ENCODE measurements around the gene EVC2. TPM values are rescaled to one million over a fixed set of nuclear protein-coding genes. Genes with fewer than 3 reads are reported as not detected.

EVC2 gene
- total RNA-seq, 1 experiment from 2014 or later = 3.2 TPM

DNA sequence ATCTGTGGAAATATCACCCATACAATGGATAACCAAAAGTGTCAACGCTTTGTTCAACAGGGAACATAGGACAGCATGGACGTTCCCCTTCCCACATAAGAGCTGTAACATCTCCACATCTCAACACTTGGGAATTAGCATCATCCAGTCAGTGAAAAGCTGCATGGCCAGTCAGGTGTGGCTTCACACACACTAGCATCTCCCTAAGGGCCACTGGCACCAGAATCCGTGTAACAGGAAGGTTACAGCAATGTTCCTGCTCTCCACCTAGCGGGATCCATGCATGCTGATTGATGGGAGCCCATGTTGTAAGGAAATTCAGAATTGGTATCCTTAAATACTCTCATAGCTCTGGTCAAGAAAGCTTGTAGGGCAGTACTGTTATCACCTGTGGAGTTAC is 78.8 kb downstream of the EVC2 start:
- Histone ChIP-seq H3K36me3 (ENCODE audit: low read depth, low read length) (no peaks in the 10 kb centered on the region), H4K20me1 (ENCODE audit: low read length) (no peaks in the 10 kb centered on the region), H3K9me2 (replicated peaks; ENCODE audit: low read length) (no peaks in the 10 kb centered on the region), H3K9me3 (ENCODE audit: low read length) (no peaks in the 10 kb centered on the region), H2AFZ (ENCODE audit: low read length) (no peak overlapping the region), H3F3A (ENCODE audit: low read length, unreplicated experiment) (no peaks in the 10 kb centered on the region), H3K9ac (ENCODE audit: low read length) (no peak overlapping the region), H3K79me2 (ENCODE audit: low read length) (no peaks in the 10 kb centered on the region), H3K27me3 (ENCODE audit: low read length) (no peaks in the 10 kb centered on the region), H3K4me1 (ENCODE audit: insufficient read depth, low read length) (peaks cover 8% of the 10 kb centered on the region), H3K27ac (ENCODE audit: low read length) (no peak overlapping the region), H3K4me2 (ENCODE audit: low read length) (no peak overlapping the region), H3K4me3 (ENCODE audit: low read length) (no peak overlapping the region)
- no peak for ATAC-seq
- intact Hi-C loops (cut with micrococcal nuclease) = no loop called here
- BruUV-seq (replicated peaks) = no TSS peak
- DNase-seq = no peak
- CTCF ChIA-PET = no interaction called here
- POLR2A ChIA-PET (ENCODE audit: unreplicated experiment) = no interaction called here
- no peak for TF ChIP-seq EZH2 (IDR thresholded peaks at IDR 0.05; ENCODE audit: low read length, unreplicated experiment)
- TF ChIP-seq, protein P1, sequence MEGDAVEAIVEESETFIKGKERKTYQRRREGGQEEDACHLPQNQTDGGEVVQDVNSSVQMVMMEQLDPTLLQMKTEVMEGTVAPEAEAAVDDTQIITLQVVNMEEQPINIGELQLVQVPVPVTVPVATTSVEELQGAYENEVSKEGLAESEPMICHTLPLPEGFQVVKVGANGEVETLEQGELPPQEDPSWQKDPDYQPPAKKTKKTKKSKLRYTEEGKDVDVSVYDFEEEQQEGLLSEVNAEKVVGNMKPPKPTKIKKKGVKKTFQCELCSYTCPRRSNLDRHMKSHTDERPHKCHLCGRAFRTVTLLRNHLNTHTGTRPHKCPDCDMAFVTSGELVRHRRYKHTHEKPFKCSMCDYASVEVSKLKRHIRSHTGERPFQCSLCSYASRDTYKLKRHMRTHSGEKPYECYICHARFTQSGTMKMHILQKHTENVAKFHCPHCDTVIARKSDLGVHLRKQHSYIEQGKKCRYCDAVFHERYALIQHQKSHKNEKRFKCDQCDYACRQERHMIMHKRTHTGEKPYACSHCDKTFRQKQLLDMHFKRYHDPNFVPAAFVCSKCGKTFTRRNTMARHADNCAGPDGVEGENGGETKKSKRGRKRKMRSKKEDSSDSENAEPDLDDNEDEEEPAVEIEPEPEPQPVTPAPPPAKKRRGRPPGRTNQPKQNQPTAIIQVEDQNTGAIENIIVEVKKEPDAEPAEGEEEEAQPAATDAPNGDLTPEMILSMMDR (conservative IDR thresholded peaks at IDR 0.05; ENCODE audit: low read depth, low read length) = no peak
- no peak for TF ChIP-seq EZH2phosphoT487 (IDR thresholded peaks at IDR 0.05; ENCODE audit: borderline replicate concordance, low read length)

DNA sequence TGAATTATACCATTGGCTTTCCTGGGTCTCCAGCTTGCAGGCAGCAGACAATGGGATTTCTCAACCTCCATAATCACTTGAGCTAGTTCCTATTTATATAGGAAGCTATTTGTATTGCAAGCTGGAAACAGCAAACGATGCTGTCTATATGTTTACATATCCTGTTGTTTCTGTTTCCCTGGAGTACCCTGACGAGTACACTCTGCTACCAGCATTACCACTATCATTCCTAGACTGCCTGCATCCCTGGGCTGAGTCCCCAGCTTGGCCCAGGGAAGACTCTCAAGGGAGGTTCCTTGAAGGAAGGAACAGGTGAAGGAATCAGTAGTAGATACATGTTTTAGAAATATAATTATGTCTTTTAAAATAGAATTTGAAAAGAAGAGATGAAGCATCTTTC is 81.4 kb downstream of the EVC2 start:
- ChIA-PET POLR2A (ENCODE audit: unreplicated experiment) (no interaction called here), CTCF (no interaction called here)
- H3K27ac ChIP-seq (ENCODE audit: low read length) = no peak overlapping the region
- H3K9me3 ChIP-seq (ENCODE audit: low read length) = no peaks in the 10 kb centered on the region
- H3F3A ChIP-seq (ENCODE audit: low read length, unreplicated experiment) = no peaks in the 10 kb centered on the region
- no peaks in the 10 kb centered on the region for H3K27me3 ChIP-seq (ENCODE audit: low read length)
- TF ChIP-seq EZH2phosphoT487 (IDR thresholded peaks at IDR 0.05; ENCODE audit: borderline replicate concordance, low read length) (no peak), EZH2 (IDR thresholded peaks at IDR 0.05; ENCODE audit: low read length, unreplicated experiment) (no peak)
- TF ChIP-seq, protein P1 (conservative IDR thresholded peaks at IDR 0.05; ENCODE audit: low read depth, low read length) = no peak
- H3K4me3 ChIP-seq (ENCODE audit: low read length) = no peak overlapping the region
- no peaks in the 10 kb centered on the region for H3K79me2 ChIP-seq (ENCODE audit: low read length)
- DNase-seq (no peak), ATAC-seq (no peak)
- no peaks in the 10 kb centered on the region for H3K4me1 ChIP-seq (ENCODE audit: insufficient read depth, low read length)
- no peaks in the 10 kb centered on the region for H3K9me2 ChIP-seq (replicated peaks; ENCODE audit: low read length)
- BruUV-seq (replicated peaks) = no TSS peak
- no peaks in the 10 kb centered on the region for H4K20me1 ChIP-seq (ENCODE audit: low read length)
- no peak overlapping the region for H2AFZ ChIP-seq (ENCODE audit: low read length)
- no peak overlapping the region for H3K4me2 ChIP-seq (ENCODE audit: low read length)
- intact Hi-C loops (cut with micrococcal nuclease) = no loop called here
- no peak overlapping the region for H3K9ac ChIP-seq (ENCODE audit: low read length)
- no peaks in the 10 kb centered on the region for H3K36me3 ChIP-seq (ENCODE audit: low read depth, low read length)

DNA sequence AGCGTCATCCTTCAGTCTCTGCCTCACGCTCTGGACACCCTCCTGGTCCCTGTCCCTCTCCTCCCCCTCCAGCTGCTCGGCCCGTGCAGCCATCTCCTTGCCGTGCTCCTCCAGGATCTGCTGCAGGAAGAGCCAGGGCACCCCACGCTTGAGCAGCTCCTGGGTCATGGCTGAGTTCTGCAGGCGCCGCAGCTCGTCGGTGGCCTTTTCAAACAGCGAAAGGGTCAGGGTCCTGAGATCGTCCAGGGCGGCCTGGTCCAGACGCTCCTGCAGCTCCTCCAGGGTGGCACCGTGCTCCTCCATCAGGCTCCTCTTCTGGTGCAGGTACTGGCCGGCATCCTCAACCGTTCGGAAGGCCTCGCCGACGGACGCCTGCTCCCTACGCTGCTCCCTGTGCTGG is 85.8 kb downstream of the EVC2 start:
- no peaks in the 10 kb centered on the region for H3K36me3 ChIP-seq (ENCODE audit: low read depth, low read length)
- no peaks in the 10 kb centered on the region for H3K79me2 ChIP-seq (ENCODE audit: low read length)
- no peak overlapping the region for H3K4me3 ChIP-seq (ENCODE audit: low read length)
- no peak overlapping the region for H3K27ac ChIP-seq (ENCODE audit: low read length)
- no peaks in the 10 kb centered on the region for H3K9me3 ChIP-seq (ENCODE audit: low read length)
- H3K27me3 ChIP-seq (ENCODE audit: low read length) = no peaks in the 10 kb centered on the region
- CTCF ChIA-PET = no interaction called here
- no peak for TF ChIP-seq EZH2phosphoT487 (IDR thresholded peaks at IDR 0.05; ENCODE audit: borderline replicate concordance, low read length)
- ATAC-seq = no peak
- DNase-seq = no peak
- POLR2A ChIA-PET (ENCODE audit: unreplicated experiment) = no interaction called here
- H3K4me1 ChIP-seq (ENCODE audit: insufficient read depth, low read length) = no peaks in the 10 kb centered on the region
- H2AFZ ChIP-seq (ENCODE audit: low read length) = no peak overlapping the region
- no peaks in the 10 kb centered on the region for H4K20me1 ChIP-seq (ENCODE audit: low read length)
- H3K9ac ChIP-seq (ENCODE audit: low read length) = no peak overlapping the region
- no peak overlapping the region for H3K4me2 ChIP-seq (ENCODE audit: low read length)
- no TSS peak for BruUV-seq (replicated peaks)
- intact Hi-C loops (cut with micrococcal nuclease) = no loop called here
- no peaks in the 10 kb centered on the region for H3F3A ChIP-seq (ENCODE audit: low read length, unreplicated experiment)
- no peaks in the 10 kb centered on the region for H3K9me2 ChIP-seq (replicated peaks; ENCODE audit: low read length)

All from PC-3 (cell line).